ENCODE measurements around the gene MUC4.
"Not testable (repeated sequence)": the region's sequence is repeated elsewhere in the genome, so short reads cannot be mapped to it uniquely, and the experiment has no call there.

Gene MUC4

GRCh38 chr3:195737782-195738181, 73.9 kb downstream of the MUC4 start:
- H3K9ac ChIP-seq (ENCODE audit: low read length in 2 of 2); H3K27me3 ChIP-seq (ENCODE audit: control insufficient read depth in 1 of 2, insufficient read depth in 2 of 2, low read length in 2 of 2); H3K27ac ChIP-seq (ENCODE audit: low read length); H3K4me3 ChIP-seq (ENCODE audit: low read length in 2 of 2); H3K4me1 ChIP-seq (ENCODE audit: control insufficient read depth, insufficient read depth, low read length); H3K9me3 ChIP-seq (ENCODE audit: control insufficient read depth in 2 of 2, low read length in 2 of 2): not testable (repeated sequence)
- H3K36me3 ChIP-seq (ENCODE audit: control insufficient read depth in 2 of 2, insufficient read depth in 2 of 2, low read length in 2 of 2) = peaks cover 9 to 18% of the 10 kb centered on the region in 2 donors

- Histone ChIP-seq H3K9ac (ENCODE audit: low read length in 2 of 2) (no peak overlapping the region), H3K4me3 (ENCODE audit: low read length in 2 of 2) (no peak overlapping the region), H3K27me3 (ENCODE audit: control insufficient read depth in 1 of 2, insufficient read depth in 2 of 2, low read length in 2 of 2) (no peaks in the 10 kb centered on the region), H3K27ac (ENCODE audit: low read length) (no peak overlapping the region), H3K4me1 (ENCODE audit: control insufficient read depth, insufficient read depth, low read length) (no peaks in the 10 kb centered on the region), H3K36me3 (ENCODE audit: control insufficient read depth in 2 of 2, insufficient read depth in 2 of 2, low read length in 2 of 2) (peaks cover 9 to 20% of the 10 kb centered on the region in 2 donors), H3K9me3 (ENCODE audit: control insufficient read depth in 2 of 2, low read length in 2 of 2) (no peaks in the 10 kb centered on the region)
Observed at GRCh38 chr3:195736866-195737490, 74.8 kb downstream of the MUC4 start.

GRCh38 chr3:195735036-195735695, 76.6 kb downstream of the MUC4 start:
- Histone ChIP-seq H3K27ac (ENCODE audit: low read length) (no peak overlapping the region), H3K27me3 (ENCODE audit: control insufficient read depth in 1 of 2, insufficient read depth in 2 of 2, low read length in 2 of 2) (no peaks in the 10 kb centered on the region), H3K36me3 (ENCODE audit: control insufficient read depth in 2 of 2, insufficient read depth in 2 of 2, low read length in 2 of 2) (peaks cover 9 to 32% of the 10 kb centered on the region in 2 donors), H3K4me1 (ENCODE audit: control insufficient read depth, insufficient read depth, low read length) (no peaks in the 10 kb centered on the region), H3K9me3 (ENCODE audit: control insufficient read depth in 2 of 2, low read length in 2 of 2) (no peaks in the 10 kb centered on the region), H3K9ac (ENCODE audit: low read length in 2 of 2) (no peak overlapping the region), H3K4me3 (ENCODE audit: low read length in 2 of 2) (no peak overlapping the region)

GRCh38 chr3:195732940-195733339, 78.8 kb downstream of the MUC4 start:
- no peak overlapping the region for H3K27ac ChIP-seq (ENCODE audit: low read length)
- H3K36me3 ChIP-seq (ENCODE audit: control insufficient read depth in 2 of 2, insufficient read depth in 2 of 2, low read length in 2 of 2) = peaks cover 12 to 28% of the 10 kb centered on the region in 2 donors
- no peak overlapping the region for H3K9ac ChIP-seq (ENCODE audit: low read length in 2 of 2)

DNA sequence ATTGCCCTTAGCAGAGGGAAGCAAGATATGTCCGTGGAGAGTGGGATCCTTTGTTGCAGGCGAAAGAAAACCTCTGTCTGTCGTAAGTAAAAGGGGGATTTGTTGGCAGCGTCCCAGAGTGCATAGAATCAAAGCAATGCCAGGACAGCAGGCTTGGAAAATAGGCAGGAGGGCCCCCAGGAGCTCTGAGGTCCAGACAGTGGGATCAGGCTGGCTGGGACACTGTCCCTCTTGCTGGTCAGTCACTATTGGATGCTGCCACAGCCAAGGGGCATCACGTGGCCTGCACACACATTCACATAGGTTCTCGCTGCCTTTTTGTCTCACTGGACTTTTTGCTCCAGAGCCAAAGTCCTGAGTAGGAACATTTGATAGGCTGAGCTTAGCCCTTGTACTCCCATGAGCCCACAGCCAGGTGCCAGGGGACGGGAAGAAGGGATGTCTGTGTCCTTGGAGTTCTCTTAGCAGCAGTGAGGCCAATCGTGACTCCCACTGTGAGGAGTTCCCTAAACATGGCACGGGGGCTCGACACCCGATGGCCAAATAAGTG, 80.3 kb downstream of the MUC4 start:
- no peak overlapping the region for H3K9ac ChIP-seq (ENCODE audit: low read length in 2 of 2)
- H3K4me3 ChIP-seq (ENCODE audit: low read length in 2 of 2) = no peak overlapping the region
- no peak overlapping the region for H3K27ac ChIP-seq (ENCODE audit: low read length)
- H3K9me3 ChIP-seq (ENCODE audit: control insufficient read depth in 2 of 2, low read length in 2 of 2) = no peaks in the 10 kb centered on the region
- H3K36me3 ChIP-seq (ENCODE audit: control insufficient read depth in 2 of 2, insufficient read depth in 2 of 2, low read length in 2 of 2) = peaks cover 9 to 25% of the 10 kb centered on the region in 2 donors
- H3K27me3 ChIP-seq (ENCODE audit: control insufficient read depth in 1 of 2, insufficient read depth in 2 of 2, low read length in 2 of 2) = no peaks in the 10 kb centered on the region
- H3K4me1 ChIP-seq (ENCODE audit: control insufficient read depth, insufficient read depth, low read length) = peaks cover 4% of the 10 kb centered on the region

More at GRCh38 chr3:195732940-195733339, 78.8 kb downstream of the MUC4 start:
- Histone ChIP-seq H3K4me3 (ENCODE audit: low read length in 2 of 2) (no peak overlapping the region), H3K9me3 (ENCODE audit: control insufficient read depth in 2 of 2, low read length in 2 of 2) (no peaks in the 10 kb centered on the region), H3K27me3 (ENCODE audit: control insufficient read depth in 1 of 2, insufficient read depth in 2 of 2, low read length in 2 of 2) (no peaks in the 10 kb centered on the region), H3K4me1 (ENCODE audit: control insufficient read depth, insufficient read depth, low read length) (no peaks in the 10 kb centered on the region)

DNA sequence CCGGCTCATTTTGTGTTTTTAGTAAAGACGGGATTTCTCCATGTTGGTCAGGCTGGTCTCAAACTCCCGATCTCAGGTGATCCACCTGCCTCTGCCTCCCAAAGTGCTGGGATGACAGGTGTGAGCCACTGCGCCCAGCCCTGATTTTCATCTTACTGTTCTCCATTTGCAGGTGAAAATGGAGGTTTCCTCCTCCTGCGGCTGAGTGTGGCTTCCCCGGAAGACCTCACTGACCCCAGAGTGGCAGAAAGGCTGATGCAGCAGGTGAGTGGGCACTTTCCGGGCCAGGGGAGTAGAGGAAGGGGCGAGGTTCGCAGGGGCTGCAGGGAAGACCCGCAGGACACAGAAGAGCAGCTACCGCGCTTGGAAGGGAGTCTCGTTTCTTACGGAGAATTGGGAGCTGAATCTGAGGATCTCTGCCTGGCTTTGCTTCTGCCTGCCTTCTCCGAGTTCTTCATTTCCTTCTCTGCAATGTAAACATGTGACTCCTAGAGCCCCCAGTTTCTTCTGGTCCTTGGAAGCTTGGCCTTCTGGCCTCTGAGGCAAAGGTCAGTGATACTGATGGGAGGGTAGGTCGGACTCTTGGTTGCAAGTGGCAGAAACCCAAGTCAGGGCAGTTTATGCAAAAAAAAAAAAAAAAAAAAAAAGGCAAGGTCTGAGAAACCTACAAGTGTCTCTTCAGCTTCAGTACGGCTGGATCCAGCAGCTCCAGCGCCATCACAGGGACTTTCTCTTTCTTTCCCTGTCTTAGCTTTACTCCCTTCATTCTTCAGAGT, 82.1 kb downstream of the MUC4 start:
- Histone ChIP-seq H3K9me3 (ENCODE audit: control insufficient read depth in 2 of 2, low read length in 2 of 2) (no peaks in the 10 kb centered on the region), H3K27me3 (ENCODE audit: control insufficient read depth in 1 of 2, insufficient read depth in 2 of 2, low read length in 2 of 2) (no peaks in the 10 kb centered on the region), H3K27ac (ENCODE audit: low read length) (no peak overlapping the region), H3K9ac (ENCODE audit: low read length in 2 of 2) (no peak overlapping the region), H3K4me3 (ENCODE audit: low read length in 2 of 2) (no peak overlapping the region), H3K36me3 (ENCODE audit: control insufficient read depth in 2 of 2, insufficient read depth in 2 of 2, low read length in 2 of 2) (peaks cover 6 to 21% of the 10 kb centered on the region in 2 donors), H3K4me1 (ENCODE audit: control insufficient read depth, insufficient read depth, low read length) (peaks cover 4% of the 10 kb centered on the region)

- H3K4me1 ChIP-seq (ENCODE audit: control insufficient read depth, insufficient read depth, low read length); H3K9me3 ChIP-seq (ENCODE audit: control insufficient read depth in 2 of 2, low read length in 2 of 2); H3K4me3 ChIP-seq (ENCODE audit: low read length in 2 of 2); H3K9ac ChIP-seq (ENCODE audit: low read length in 2 of 2); H3K27me3 ChIP-seq (ENCODE audit: control insufficient read depth in 1 of 2, insufficient read depth in 2 of 2, low read length in 2 of 2); H3K27ac ChIP-seq (ENCODE audit: low read length): not testable (repeated sequence)
- peaks cover 6 to 21% of the 10 kb centered on the region in 2 donors for H3K36me3 ChIP-seq (ENCODE audit: control insufficient read depth in 2 of 2, insufficient read depth in 2 of 2, low read length in 2 of 2)
Observed at GRCh38 chr3:195728789-195729188, 82.9 kb downstream of the MUC4 start.

DNA sequence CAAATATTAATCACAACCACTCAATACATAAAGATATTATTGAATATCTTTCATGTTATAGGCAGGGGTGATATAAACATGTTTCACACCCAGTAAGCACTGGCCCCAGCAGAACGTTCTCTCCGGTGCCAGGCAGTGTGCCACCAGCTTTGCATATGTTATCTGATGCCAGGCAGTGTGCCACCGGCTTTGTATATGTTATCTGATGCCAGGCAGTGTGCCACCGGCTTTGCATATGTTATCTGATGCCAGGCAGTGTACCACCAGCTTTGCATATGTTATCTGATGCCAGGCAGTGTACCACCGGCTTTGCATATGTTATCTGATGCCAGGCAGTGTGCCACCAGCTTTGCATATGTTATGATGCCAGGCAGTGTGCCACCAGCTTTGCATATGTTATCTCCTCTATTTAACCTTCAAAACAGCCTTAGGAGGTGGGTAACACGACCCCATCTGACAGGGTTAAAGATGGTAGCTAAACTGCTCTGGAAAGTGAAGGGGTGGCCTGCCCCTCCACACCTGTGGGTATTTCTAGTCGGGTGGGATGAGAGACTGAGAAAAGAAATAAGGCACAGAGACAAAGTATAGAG, 84.0 kb downstream of the MUC4 start:
- H3K4me3 ChIP-seq (ENCODE audit: low read length in 2 of 2) = no peak overlapping the region
- H3K36me3 ChIP-seq (ENCODE audit: control insufficient read depth in 2 of 2, insufficient read depth in 2 of 2, low read length in 2 of 2) = peaks cover 3 to 13% of the 10 kb centered on the region in 2 donors
- peaks cover 4% of the 10 kb centered on the region for H3K4me1 ChIP-seq (ENCODE audit: control insufficient read depth, insufficient read depth, low read length)
- no peak overlapping the region for H3K9ac ChIP-seq (ENCODE audit: low read length in 2 of 2)
- H3K27me3 ChIP-seq (ENCODE audit: control insufficient read depth in 1 of 2, insufficient read depth in 2 of 2, low read length in 2 of 2) = no peaks in the 10 kb centered on the region
- no peak overlapping the region for H3K27ac ChIP-seq (ENCODE audit: low read length)
- no peaks in the 10 kb centered on the region for H3K9me3 ChIP-seq (ENCODE audit: control insufficient read depth in 2 of 2, low read length in 2 of 2)

DNA sequence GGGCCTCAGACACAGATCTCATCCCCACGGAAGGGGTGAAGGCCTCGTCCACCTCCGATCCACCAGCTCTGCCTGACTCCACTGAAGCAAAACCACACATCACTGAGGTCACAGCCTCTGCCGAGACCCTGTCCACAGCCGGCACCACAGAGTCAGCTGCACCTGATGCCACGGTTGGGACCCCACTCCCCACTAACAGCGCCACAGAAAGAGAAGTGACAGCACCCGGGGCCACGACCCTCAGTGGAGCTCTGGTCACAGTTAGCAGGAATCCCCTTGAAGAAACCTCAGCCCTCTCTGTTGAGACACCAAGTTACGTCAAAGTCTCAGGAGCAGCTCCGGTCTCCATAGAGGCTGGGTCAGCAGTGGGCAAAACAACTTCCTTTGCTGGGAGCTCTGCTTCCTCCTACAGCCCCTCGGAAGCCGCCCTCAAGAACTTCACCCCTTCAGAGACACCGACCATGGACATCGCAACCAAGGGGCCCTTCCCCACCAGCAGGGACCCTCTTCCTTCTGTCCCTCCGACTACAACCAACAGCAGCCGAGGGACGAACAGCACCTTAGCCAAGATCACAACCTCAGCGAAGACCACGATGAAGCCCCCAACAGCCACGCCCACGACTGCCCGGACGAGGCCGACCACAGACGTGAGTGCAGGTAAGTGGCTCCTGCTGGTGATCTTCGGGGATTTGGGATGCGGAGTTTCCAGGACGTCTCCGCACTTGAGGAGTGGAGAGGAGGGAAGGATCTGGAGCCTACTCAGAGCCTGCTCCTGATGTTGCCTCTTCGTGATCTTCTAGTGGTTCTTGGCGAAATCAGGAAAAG, 85.6 kb downstream of the MUC4 start:
- not testable (repeated sequence) for H3K4me1 ChIP-seq (ENCODE audit: control insufficient read depth, insufficient read depth, low read length); H3K27ac ChIP-seq (ENCODE audit: low read length); H3K9me3 ChIP-seq (ENCODE audit: control insufficient read depth in 2 of 2, low read length in 2 of 2); H3K4me3 ChIP-seq (ENCODE audit: low read length in 2 of 2); H3K36me3 ChIP-seq (ENCODE audit: control insufficient read depth in 2 of 2, insufficient read depth in 2 of 2, low read length in 2 of 2); H3K9ac ChIP-seq (ENCODE audit: low read length in 2 of 2); H3K27me3 ChIP-seq (ENCODE audit: control insufficient read depth in 1 of 2, insufficient read depth in 2 of 2, low read length in 2 of 2)

- not testable (repeated sequence) for H3K27me3 ChIP-seq (ENCODE audit: control insufficient read depth in 1 of 2, insufficient read depth in 2 of 2, low read length in 2 of 2); H3K4me3 ChIP-seq (ENCODE audit: low read length in 2 of 2); H3K9me3 ChIP-seq (ENCODE audit: control insufficient read depth in 2 of 2, low read length in 2 of 2); H3K4me1 ChIP-seq (ENCODE audit: control insufficient read depth, insufficient read depth, low read length); H3K27ac ChIP-seq (ENCODE audit: low read length); H3K36me3 ChIP-seq (ENCODE audit: control insufficient read depth in 2 of 2, insufficient read depth in 2 of 2, low read length in 2 of 2); H3K9ac ChIP-seq (ENCODE audit: low read length in 2 of 2)
Observed at GRCh38 chr3:195724363-195724762, 87.4 kb downstream of the MUC4 start.

Data from stomach smooth muscle (tissue), 2 donors.